Omental fat pad (tissue), 4 donors: ENCODE results near the gene GPX7. TPM values are rescaled to one million over a fixed set of nuclear protein-coding genes. Genes with fewer than 3 reads are reported as not detected.

ENCODE experiments used
- ATAC-seq: fragments of 150-250 bp; one replicate; pipeline ENCODE4 v1.9.1; 2016; ENCODE audit warnings: mild to moderate bottlenecking, moderate library complexity; ENCODE audit not compliant: low FRiP score
- DNase-seq: peaks from one replicate; pipeline ENCODE4 v3.0.0-alpha.2; 2019; ENCODE audit warnings: low spot score
- total RNA-seq, 4 donors: library from RNA; depleted of rRNA; stranded (reverse); fragments of >200 nt; gene quantifications; one replicate each; pipeline ENCODE4 v1.1.0, GENCODE V29; 2016
- TF ChIP-seq, protein P1 (sequence below), 3 donors: fragments of 450-650 bp; IDR thresholded peaks; one replicate each; pipeline ENCODE4 v1.5.1; 2016 to 2017; ENCODE audit warnings: antibody characterized with exemption in 3 of 3, mild to moderate bottlenecking in 3 of 3, moderate library complexity in 2 of 3

Gene GPX7
- total RNA-seq, 4 donors from 2014 or later = 8.6 to 23.0 (median 16.3) TPM

DNA sequence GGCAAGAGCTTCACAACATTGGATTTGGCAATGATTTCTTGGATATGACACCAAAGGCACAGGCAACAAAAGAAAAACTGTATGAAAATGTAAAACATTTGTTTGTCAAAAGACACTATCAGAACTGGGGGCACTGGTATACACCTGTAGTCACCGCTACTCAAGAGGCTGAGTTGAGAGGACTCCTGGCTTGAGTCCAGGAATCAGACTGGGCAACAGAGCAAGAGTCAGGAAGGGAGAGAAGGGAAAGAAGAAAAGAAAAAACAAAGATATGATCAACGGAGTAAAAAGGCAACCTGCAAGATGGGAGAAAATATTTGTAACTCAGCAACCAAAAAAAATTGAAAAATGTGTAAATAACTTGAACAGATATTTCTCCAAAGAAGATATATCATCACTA, 43.2 kb upstream of the GPX7 start:
- DNase-seq (no peak), ATAC-seq (no peak)
- TF ChIP-seq, protein P1, sequence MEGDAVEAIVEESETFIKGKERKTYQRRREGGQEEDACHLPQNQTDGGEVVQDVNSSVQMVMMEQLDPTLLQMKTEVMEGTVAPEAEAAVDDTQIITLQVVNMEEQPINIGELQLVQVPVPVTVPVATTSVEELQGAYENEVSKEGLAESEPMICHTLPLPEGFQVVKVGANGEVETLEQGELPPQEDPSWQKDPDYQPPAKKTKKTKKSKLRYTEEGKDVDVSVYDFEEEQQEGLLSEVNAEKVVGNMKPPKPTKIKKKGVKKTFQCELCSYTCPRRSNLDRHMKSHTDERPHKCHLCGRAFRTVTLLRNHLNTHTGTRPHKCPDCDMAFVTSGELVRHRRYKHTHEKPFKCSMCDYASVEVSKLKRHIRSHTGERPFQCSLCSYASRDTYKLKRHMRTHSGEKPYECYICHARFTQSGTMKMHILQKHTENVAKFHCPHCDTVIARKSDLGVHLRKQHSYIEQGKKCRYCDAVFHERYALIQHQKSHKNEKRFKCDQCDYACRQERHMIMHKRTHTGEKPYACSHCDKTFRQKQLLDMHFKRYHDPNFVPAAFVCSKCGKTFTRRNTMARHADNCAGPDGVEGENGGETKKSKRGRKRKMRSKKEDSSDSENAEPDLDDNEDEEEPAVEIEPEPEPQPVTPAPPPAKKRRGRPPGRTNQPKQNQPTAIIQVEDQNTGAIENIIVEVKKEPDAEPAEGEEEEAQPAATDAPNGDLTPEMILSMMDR (IDR thresholded peaks at IDR 0.05) = no peak

DNA sequence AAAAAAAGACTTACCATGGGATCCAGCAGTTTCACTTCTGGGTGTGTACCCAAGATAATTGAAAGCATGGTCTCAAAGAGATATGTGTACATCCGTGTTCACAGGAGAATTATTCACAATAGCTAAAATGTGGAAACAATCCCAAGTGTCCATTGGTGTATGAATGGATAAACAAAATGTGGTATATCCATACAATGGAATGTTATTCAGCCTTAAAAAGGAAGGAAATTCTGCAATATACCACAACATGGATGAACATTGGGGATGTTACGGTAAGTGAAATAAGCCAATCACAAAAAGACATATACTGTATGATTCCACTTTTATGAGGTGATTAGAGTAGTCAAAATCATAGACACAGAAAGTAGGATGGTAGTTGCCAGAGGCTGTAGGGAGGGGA, 42.3 kb upstream of the GPX7 start:
- ATAC-seq = no peak
- TF ChIP-seq, protein P1 (IDR thresholded peaks at IDR 0.05) = no peak
- DNase-seq = no peak

DNA sequence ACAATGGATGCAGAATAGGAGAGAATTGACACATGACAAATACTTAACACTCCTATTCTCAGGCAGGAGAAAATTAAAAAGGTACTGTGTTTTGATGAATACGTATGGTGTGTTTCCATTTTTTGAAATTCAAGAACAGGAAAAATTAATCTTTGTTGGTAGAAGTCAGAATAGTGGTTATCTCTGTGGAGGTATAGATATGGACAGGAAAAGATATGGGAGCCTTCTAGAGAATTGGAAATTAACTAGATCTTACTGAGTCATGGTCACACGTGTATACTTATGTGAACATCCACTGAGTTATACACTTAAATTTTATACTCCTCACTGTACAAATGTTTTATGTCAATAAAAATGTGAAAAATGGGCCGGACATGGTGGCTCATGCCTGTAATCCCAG, 39.4 kb upstream of the GPX7 start:
- DNase-seq (no peak), ATAC-seq (no peak)
- TF ChIP-seq, protein P1 (IDR thresholded peaks at IDR 0.05) = no peak

DNA sequence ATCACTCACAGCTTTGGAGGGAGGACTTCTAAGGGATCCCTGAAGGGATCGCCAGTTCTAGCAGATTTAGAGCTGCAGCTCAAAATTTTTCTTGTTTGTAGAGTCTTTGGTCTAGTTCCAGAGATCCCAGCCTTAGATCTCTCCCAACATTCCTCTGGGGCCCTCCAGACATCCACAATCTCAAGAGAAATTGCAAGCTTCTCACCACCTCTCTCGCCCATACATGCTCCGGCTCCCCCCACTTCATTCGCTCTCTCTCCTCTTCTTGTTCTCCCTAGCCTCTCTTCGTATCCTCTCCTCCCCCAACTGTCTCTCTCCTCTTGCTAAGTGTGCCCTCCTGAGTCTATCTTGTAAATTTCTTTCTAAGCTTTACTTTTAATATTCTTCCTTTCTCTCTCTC, 34.2 kb upstream of the GPX7 start:
- DNase-seq = no peak
- TF ChIP-seq, protein P1 (IDR thresholded peaks at IDR 0.05) = no peak
- no peak for ATAC-seq

DNA sequence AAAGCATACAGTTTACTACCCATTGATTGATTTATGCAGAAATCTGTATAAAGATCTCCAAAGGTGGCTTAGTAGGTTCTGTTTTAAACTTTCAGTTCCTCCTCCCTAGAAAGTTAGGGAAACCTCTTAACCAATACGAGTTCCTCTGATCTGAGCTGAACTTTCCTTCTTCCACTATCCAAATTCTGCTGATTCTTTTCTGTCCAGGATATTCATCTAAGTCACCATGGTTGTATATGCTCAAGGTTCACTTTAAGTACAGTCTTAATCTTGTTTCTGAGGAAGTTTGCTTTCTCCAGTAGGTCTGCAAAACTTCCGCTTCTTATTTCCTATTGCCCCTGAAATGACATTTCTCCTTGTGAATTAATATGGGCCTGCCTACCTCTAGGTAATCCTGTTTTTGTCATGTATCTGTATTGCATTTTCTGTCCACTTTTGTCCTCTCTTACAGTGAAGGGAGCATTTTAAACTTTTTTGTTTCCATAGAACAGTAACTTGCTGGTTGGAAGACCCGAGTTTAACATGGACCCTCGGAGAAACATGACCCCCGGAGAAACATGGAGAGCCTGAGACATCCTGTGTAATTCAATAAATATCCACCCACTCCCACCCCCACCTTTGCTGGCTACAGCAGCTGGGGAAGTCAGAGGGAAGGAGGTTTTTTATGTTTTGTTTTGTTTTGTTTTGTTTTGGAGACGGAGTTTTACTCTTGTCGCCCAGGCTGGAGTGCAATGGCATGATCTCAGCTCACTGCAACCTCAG, 32.5 kb upstream of the GPX7 start:
- TF ChIP-seq, protein P1 (IDR thresholded peaks at IDR 0.05) = no peak
- DNase-seq (no peak), ATAC-seq (no peak)

DNA sequence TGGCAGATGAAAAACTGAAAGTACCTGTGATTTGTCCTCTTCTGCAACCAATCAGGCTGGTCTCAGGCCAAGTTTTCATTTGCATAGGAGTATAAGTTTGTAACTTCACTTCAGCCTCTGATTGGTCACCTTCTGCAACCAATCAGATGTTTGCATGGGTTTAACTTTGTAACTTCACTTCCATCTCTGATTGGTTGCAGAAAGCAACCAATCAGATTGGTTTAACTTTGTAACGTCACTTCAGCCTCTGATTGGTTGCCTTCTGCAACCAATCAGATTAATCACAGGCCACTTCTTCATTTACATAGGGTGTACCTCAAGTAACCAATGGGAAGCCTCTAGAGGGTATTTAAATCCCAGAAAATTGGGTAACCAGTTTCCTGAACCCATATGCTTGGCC, 30.4 kb upstream of the GPX7 start:
- TF ChIP-seq, protein P1 (IDR thresholded peaks at IDR 0.05) = no peak
- no peak for ATAC-seq
- DNase-seq = no peak

DNA sequence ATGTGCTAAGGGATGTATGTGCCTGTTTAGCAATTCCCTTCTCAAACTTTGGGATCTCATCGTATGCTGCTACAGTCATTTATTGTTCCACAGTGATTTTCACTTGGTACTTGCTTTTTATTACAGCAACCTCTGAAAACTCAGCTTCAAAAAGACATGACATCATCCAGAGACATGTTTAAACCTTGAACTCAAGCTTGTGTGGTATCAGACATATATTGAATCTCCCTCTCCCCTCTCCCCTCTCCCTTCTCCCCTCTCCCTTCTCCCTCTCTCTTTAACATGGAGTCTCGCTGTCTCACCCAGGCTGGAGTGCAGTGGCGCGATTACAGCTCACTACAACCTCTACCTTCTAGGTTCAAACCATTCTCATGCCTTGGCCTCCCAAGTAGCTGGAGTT, 29.8 kb upstream of the GPX7 start:
- TF ChIP-seq, protein P1 (IDR thresholded peaks at IDR 0.05) = no peak
- no peak for ATAC-seq
- no peak for DNase-seq
